Naive thymus-derived CD4-positive, alpha-beta T cell (primary cell): ENCODE data around the gene GRM4. TPM values are rescaled to one million over a fixed set of nuclear protein-coding genes. Genes with fewer than 3 reads are reported as not detected.

ENCODE experiments used
- ATAC-seq: fragments of 150-1000 bp; cut with Tn5 transposase; 2 replicates; pipeline ENCODE4 v1.10.0; 2021; ENCODE audit warnings: mild to moderate bottlenecking, moderate library complexity
- CTCF ChIA-PET: fragments of 350-600 bp; sonication (Branson Sonifier 250); formaldehyde crosslinking; loops from one replicate; lab custom pipeline; 2021; ENCODE audit warnings: antibody characterized with exemption; lab: Charles Lee
- POLR2A ChIA-PET: fragments of 350-600 bp; sonication (Branson Sonifier 250); formaldehyde crosslinking; loops from one replicate; lab custom pipeline; 2021; ENCODE audit warnings: antibody characterized with exemption, inconsistent platforms; lab: Charles Lee
- DNase-seq, 9 donors: peaks; one replicate each; pipeline versions ENCODE4 v3.0.0 to v3.0.0-alpha.2; 2020 to 2022; ENCODE audit warnings: mixed read lengths in 1 of 9
- H3K27ac ChIP-seq: one replicate; pipeline ENCODE4 v1.7.0; 2013; ENCODE audit warnings: mild to moderate bottlenecking, low read depth, low read length, moderate library complexity
- H3K27me3 ChIP-seq, 2 donors: one replicate each; pipeline ENCODE4 v1.7.0; 2013; ENCODE audit warnings: low read length in 2 of 2, mild to moderate bottlenecking in 2 of 2, moderate library complexity in 2 of 2; ENCODE audit not compliant: control insufficient read depth in 2 of 2, insufficient read depth in 2 of 2
- H3K36me3 ChIP-seq, 3 experiments: 1 replicate in 2 of 3; 2 replicates in 1 of 3; pipeline ENCODE4 v1.7.0; 2013; ENCODE audit warnings: low read length in 3 of 3, mild to moderate bottlenecking in 3 of 3, moderate library complexity in 1 of 3; ENCODE audit not compliant: insufficient read depth in 3 of 3, control insufficient read depth in 2 of 3
- H3K4me1 ChIP-seq, 2 donors: one replicate each; pipeline ENCODE4 v1.7.0; 2013; ENCODE audit warnings: low read length in 2 of 2, mild to moderate bottlenecking in 2 of 2, moderate library complexity in 1 of 2; ENCODE audit not compliant: control insufficient read depth in 2 of 2, insufficient read depth in 2 of 2
- H3K4me3 ChIP-seq: 2 replicates; pipeline ENCODE4 v1.7.0; 2013; ENCODE audit warnings: mild to moderate bottlenecking, low read length
- H3K9me3 ChIP-seq, 3 experiments: 1 replicate in 2 of 3; 2 replicates in 1 of 3; pipeline ENCODE4 v1.7.0; 2013; ENCODE audit warnings: low read length in 3 of 3; ENCODE audit not compliant: control insufficient read depth in 2 of 3
- H3K27ac Mint-ChIP-seq, 9 donors: one replicate each; pipeline ENCODE4 v1.8.0; 2020 to 2022; ENCODE audit warnings: mixed read lengths in 9 of 9, mild to moderate bottlenecking in 8 of 9, moderate library complexity in 5 of 9, inconsistent platforms in 2 of 9
- H3K27me3 Mint-ChIP-seq, 5 donors: one replicate each; pipeline ENCODE4 v1.8.0; 2021 to 2022; ENCODE audit warnings: mixed read lengths in 5 of 5, mild to moderate bottlenecking in 1 of 5
- H3K36me3 Mint-ChIP-seq, 5 donors: one replicate each; pipeline ENCODE4 v1.8.0; 2020 to 2022; ENCODE audit warnings: mixed read lengths in 5 of 5, mild to moderate bottlenecking in 3 of 5, inconsistent platforms in 1 of 5
- H3K4me1 Mint-ChIP-seq, 7 donors: one replicate each; pipeline ENCODE4 v1.8.0; 2020 to 2022; ENCODE audit warnings: mixed read lengths in 7 of 7, mild to moderate bottlenecking in 3 of 7, inconsistent platforms in 1 of 7
- H3K4me3 Mint-ChIP-seq, 10 donors: one replicate each; pipeline ENCODE4 v1.8.0; 2020 to 2022; ENCODE audit warnings: mild to moderate bottlenecking in 10 of 10, mixed read lengths in 10 of 10, moderate library complexity in 6 of 10, inconsistent platforms in 2 of 10
- H3K9me3 Mint-ChIP-seq, 11 donors: one replicate each; pipeline ENCODE4 v1.8.0; 2020 to 2022; ENCODE audit warnings: mixed read lengths in 11 of 11, mild to moderate bottlenecking in 4 of 11, inconsistent platforms in 1 of 11, moderate library complexity in 1 of 11
- intact Hi-C, 2 donors: fragments of 100-400 bp; cut with micrococcal nuclease; formaldehyde crosslinking; loops; one replicate each; pipeline ENCODE4 v1.15.1; 2023
- polyA plus RNA-seq, 2 donors: library from polyadenylated mRNA; unstranded; fragments of 300-500 nt; fragmentation: Illumina TruSeq; gene quantifications; one replicate each; pipeline ENCODE4 v1.2.3, GENCODE V29; 2021
- total RNA-seq, 6 experiments: library from RNA in 5 of 6; stranded (reverse) in 5 of 6; gene quantifications; 1 replicate in 5 of 6; 2 replicates in 1 of 6; pipeline ENCODE4 v1.2.3 and lab custom pipeline; 2021 to 2026

GRM4 gene
- total and polyA plus RNA-seq, 7 experiments from 2014 or later: not detected

GRCh38 chr6:34155471-34156300 is 9.8 kb upstream of the GRM4 start:
- Mint-ChIP-seq H3K4me1 (peaks cover 0 to 10% (median 5%) of the 10 kb centered on the region in 7 donors), H3K9me3 (peaks cover 0 to 24% (median 4%) of the 10 kb centered on the region in 11 donors), H3K4me3 (peak overlapping the region in 1 of 10 donors; percentile 62), H3K36me3 (no peaks in the 10 kb centered on the region), H3K27me3 (peaks cover 17 to 73% (median 26%) of the 10 kb centered on the region in 5 donors), H3K27ac (no peak overlapping the region)
- peaks cover 3 to 9% of the 10 kb centered on the region in 2 donors for H3K4me1 ChIP-seq
- no peak overlapping the region for H3K4me3 ChIP-seq
- ATAC-seq (no peak), DNase-seq (no peak)
- peaks cover 0 to 8% (median 0%) of the 10 kb centered on the region in 3 experiments for H3K9me3 ChIP-seq
- ChIA-PET CTCF (interaction anchor here (0.6 to 3.0 kb wide), 9 partner anchors 40 to 456 kb away, joined by 3 to 27 read pairs (median 4); partner anchors contain the start of gene UQCC2), POLR2A (interaction anchor here (1.0 kb wide), 1 partner anchor 384 kb away, joined by 3 read pairs; no protein-coding TSS in a partner anchor)
- H3K27me3 ChIP-seq: peaks cover 0 to 6% of the 10 kb centered on the region in 2 donors
- intact Hi-C loops: no loop called here
- H3K27ac ChIP-seq: no peak overlapping the region
- no peaks in the 10 kb centered on the region for H3K36me3 ChIP-seq

GRCh38 chr6:34154668-34155447 is 9.0 kb upstream of the GRM4 start:
- peaks cover 2 to 6% of the 10 kb centered on the region in 2 donors for H3K27me3 ChIP-seq
- Mint-ChIP-seq H3K27ac (no peak overlapping the region), H3K27me3 (peaks cover 25 to 82% (median 34%) of the 10 kb centered on the region in 5 donors), H3K4me1 (peaks cover 0 to 10% (median 5%) of the 10 kb centered on the region in 7 donors), H3K36me3 (no peaks in the 10 kb centered on the region), H3K9me3 (peaks cover 0 to 18% (median 1%) of the 10 kb centered on the region in 11 donors), H3K4me3 (peak overlapping the region in 8 of 10 donors; percentile 29 to 74 (median 54))
- ATAC-seq (peak; percentile 91), DNase-seq (peak; percentile 28 to 80 (median 70))
- CTCF ChIA-PET: interaction anchor here (0.6 to 3.0 kb wide), 9 partner anchors 41 to 555 kb away, joined by 3 to 27 read pairs (median 4); partner anchors contain the start of gene UQCC2
- H3K4me3 ChIP-seq: peak overlapping the region; percentile 37
- peaks cover 3 to 9% of the 10 kb centered on the region in 2 donors for H3K4me1 ChIP-seq
- no peak overlapping the region for H3K27ac ChIP-seq
- intact Hi-C loops: loop anchor here (1.0 kb wide), 5 partner anchors 100 to 444 kb away; partner anchors contain the start of gene UQCC2 (in 1 of the 2)
- peaks cover 0 to 4% (median 0%) of the 10 kb centered on the region in 3 experiments for H3K9me3 ChIP-seq
- POLR2A ChIA-PET: interaction anchor here (1.0 kb wide), 1 partner anchor 384 kb away, joined by 3 read pairs; no protein-coding TSS in a partner anchor
- no peaks in the 10 kb centered on the region for H3K36me3 ChIP-seq

- ChIA-PET POLR2A (interaction anchor here (0.6 kb wide), 1 partner anchor 342 kb away, joined by 4 read pairs; no protein-coding TSS in a partner anchor), CTCF (interaction anchor here (0.6 kb wide), 1 partner anchor 75 kb away, joined by 3 read pairs; no protein-coding TSS in a partner anchor)
- no peak overlapping the region for H3K4me3 ChIP-seq
- peaks cover 5 to 6% of the 10 kb centered on the region in 2 donors for H3K27me3 ChIP-seq
- H3K9me3 ChIP-seq: no peaks in the 10 kb centered on the region
- DNase-seq (no peak), ATAC-seq (no peak)
- peaks cover 0 to 12% (median 5%) of the 10 kb centered on the region in 7 donors for H3K4me1 Mint-ChIP-seq
- no peak overlapping the region for H3K27ac ChIP-seq
- peaks cover 3 to 9% of the 10 kb centered on the region in 2 donors for H3K4me1 ChIP-seq
- peak overlapping the region in 1 of 9 donors; percentile 31 for H3K27ac Mint-ChIP-seq
- H3K9me3 Mint-ChIP-seq: peaks cover 0 to 5% (median 0%) of the 10 kb centered on the region in 11 donors
- H3K36me3 Mint-ChIP-seq: no peaks in the 10 kb centered on the region
- intact Hi-C loops: no loop called here
- H3K36me3 ChIP-seq: no peaks in the 10 kb centered on the region
- H3K27me3 Mint-ChIP-seq: peaks cover 33 to 86% (median 44%) of the 10 kb centered on the region in 5 donors
- H3K4me3 Mint-ChIP-seq: peak overlapping the region in 3 of 10 donors; percentile 2 to 74 (median 34)
Measured at GRCh38 chr6:34152806-34153520, 7.1 kb upstream of the GRM4 start.

- Histone ChIP-seq H3K9me3 (no peaks in the 10 kb centered on the region), H3K4me3 (no peak overlapping the region), H3K27me3 (peaks cover 5 to 6% of the 10 kb centered on the region in 2 donors), H3K27ac (no peak overlapping the region), H3K36me3 (no peaks in the 10 kb centered on the region), H3K4me1 (peaks cover 3 to 9% of the 10 kb centered on the region in 2 donors)
- Mint-ChIP-seq H3K4me1 (peaks cover 0 to 12% (median 5%) of the 10 kb centered on the region in 7 donors), H3K36me3 (no peaks in the 10 kb centered on the region), H3K4me3 (no peak overlapping the region), H3K27me3 (peaks cover 33 to 86% (median 48%) of the 10 kb centered on the region in 5 donors), H3K27ac (no peak overlapping the region), H3K9me3 (peaks cover 0 to 2% (median 0%) of the 10 kb centered on the region in 11 donors)
- intact Hi-C loops: no loop called here
- ATAC-seq (no peak), DNase-seq (no peak)
- POLR2A ChIA-PET: no interaction called here
- CTCF ChIA-PET: interaction anchor here (0.9 kb wide), 1 partner anchor 904 kb away, joined by 3 read pairs; no protein-coding TSS in a partner anchor
Measured at GRCh38 chr6:34152042-34152524, 6.2 kb upstream of the GRM4 start.

- Mint-ChIP-seq H3K4me3 (no peak overlapping the region), H3K4me1 (peaks cover 0 to 12% (median 6%) of the 10 kb centered on the region in 7 donors), H3K27me3 (peaks cover 33 to 85% (median 49%) of the 10 kb centered on the region in 5 donors), H3K27ac (no peak overlapping the region), H3K9me3 (peaks cover 0 to 2% (median 0%) of the 10 kb centered on the region in 11 donors), H3K36me3 (no peaks in the 10 kb centered on the region)
- Histone ChIP-seq H3K4me1 (peaks cover 3 to 9% of the 10 kb centered on the region in 2 donors), H3K27me3 (peaks cover 5 to 6% of the 10 kb centered on the region in 2 donors), H3K36me3 (no peaks in the 10 kb centered on the region), H3K4me3 (no peak overlapping the region), H3K27ac (no peak overlapping the region), H3K9me3 (no peaks in the 10 kb centered on the region)
- ATAC-seq (no peak), DNase-seq (no peak)
- ChIA-PET POLR2A (no interaction called here), CTCF (interaction anchor here (0.9 kb wide), 1 partner anchor 903 kb away, joined by 3 read pairs; no protein-coding TSS in a partner anchor)
- intact Hi-C loops: no loop called here
Measured at GRCh38 chr6:34151321-34152041, 5.6 kb upstream of the GRM4 start.
